CMK (cell line): Measurements from ENCODE around the gene GPR63.
"Not testable (repeated sequence)": the region's sequence is repeated elsewhere in the genome, so short reads cannot be mapped to it uniquely, and the experiment has no call there.

Experiments used
- DNase-seq: peaks from one replicate; pipeline ENCODE4 v3.0.0-alpha.2; 2010; ENCODE audit warnings: low read depth

Gene GPR63, protein sequence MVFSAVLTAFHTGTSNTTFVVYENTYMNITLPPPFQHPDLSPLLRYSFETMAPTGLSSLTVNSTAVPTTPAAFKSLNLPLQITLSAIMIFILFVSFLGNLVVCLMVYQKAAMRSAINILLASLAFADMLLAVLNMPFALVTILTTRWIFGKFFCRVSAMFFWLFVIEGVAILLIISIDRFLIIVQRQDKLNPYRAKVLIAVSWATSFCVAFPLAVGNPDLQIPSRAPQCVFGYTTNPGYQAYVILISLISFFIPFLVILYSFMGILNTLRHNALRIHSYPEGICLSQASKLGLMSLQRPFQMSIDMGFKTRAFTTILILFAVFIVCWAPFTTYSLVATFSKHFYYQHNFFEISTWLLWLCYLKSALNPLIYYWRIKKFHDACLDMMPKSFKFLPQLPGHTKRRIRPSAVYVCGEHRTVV

DNA sequence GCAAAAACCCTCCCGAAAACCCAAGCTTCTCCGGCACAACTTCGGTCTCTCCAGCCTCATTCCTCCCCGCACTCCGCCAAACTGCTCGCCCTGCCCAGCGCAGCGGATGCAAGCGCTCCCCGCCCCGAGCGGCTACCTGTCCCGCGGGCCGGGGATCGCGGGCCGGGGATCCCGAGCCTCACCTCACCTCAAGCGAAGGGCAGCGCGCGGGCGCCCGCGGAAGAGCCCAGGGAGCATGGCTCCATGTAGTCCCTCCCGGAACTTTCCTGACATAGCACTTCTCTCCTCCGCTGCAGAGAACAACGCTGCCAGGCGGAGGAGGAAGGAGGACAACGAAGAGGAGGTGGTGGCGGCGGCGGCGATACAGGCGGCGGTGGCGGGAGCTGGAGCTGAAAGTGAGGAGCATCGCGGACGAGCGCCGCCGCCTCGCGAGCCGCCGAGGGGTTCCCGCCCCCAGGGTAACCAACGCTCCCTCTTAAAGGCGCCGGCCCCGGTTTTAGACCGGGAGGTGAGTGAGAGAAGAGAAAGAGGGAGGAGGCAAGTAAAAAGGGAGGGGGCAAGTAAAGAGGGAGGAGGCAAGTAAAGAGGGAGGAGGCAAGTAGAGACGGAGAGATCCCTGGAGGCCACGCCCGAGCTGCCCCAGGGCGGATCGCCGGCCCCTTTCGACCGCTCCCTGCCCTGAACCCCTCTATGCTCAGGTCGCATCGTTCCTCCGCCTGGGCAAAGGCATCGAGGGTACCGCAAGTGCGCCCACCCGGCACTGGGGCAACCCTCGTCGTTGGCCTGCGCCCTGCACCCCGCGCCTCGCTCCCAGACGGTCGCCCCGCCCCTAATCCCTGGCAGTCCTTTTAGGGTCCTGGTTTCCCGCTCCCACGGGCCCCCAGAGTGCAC, at the start of gene GPR63:
Gene GPR63, minus strand, starts transcription at position 397 of the 891 bp plus-strand sequence. CDS start 37,746 bp downstream, outside the sequence.
- DNase-seq, result peak; percentile 12

DNA sequence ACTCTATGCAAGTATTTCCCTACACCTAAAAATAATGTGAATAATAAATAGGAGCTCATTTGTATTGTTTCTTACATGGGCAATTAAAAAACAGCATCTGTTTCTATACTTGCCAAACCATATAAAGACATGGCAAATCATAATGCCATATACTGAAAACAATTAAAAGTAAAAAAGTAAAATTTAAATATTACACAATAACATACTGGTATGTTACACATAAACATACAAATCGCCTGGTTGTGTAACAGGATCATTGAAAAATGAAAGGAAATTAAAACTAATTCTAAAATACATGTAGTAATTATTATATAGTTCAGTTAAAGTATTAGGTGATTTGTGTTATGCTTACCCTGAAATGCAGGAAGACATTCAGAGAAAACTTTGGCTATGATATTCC, 49.2 kb upstream of the GPR63 start:
- no peak for DNase-seq

DNA sequence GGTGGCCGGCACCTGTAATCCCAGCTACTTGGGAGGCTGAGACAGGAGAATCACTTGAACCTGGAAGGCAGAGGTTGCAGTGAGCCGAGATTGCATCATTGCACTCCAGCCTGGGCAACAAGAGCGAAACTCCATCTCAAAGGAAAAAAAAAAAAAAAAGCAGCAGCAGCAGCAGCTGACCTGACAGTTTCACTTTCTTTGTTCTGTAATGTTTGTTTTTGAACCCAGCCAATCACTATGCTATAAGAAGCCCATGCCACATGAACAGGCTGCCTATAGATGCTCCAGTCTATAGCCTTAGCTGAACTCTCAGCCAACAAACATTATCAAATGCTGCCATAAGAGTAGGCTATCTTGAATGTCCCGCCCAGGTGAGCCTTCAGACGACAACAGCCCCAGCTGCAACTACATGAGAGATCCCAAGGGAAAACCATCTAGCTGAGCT, 47.9 kb upstream of the GPR63 start:
- not testable (repeated sequence) for DNase-seq

DNA sequence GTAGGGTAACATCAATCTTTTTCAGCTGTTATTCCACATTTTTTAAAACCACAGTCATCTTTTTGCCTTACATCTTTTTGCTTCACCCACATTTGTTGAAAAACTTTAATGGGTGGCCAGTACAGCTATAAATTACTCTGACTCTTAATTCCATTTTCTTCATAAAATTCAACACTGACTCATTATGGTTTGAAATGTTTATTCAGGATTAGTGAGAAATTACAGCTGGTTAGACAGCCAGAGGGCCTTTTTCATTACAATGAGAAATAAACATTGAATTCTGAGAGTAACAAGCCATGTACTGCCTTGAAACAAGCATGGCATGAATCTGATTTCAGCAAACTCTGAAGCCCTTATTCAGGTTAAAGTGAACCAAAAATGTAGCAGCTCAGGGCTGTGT, 40.9 kb upstream of the GPR63 start:
- no peak for DNase-seq

DNA sequence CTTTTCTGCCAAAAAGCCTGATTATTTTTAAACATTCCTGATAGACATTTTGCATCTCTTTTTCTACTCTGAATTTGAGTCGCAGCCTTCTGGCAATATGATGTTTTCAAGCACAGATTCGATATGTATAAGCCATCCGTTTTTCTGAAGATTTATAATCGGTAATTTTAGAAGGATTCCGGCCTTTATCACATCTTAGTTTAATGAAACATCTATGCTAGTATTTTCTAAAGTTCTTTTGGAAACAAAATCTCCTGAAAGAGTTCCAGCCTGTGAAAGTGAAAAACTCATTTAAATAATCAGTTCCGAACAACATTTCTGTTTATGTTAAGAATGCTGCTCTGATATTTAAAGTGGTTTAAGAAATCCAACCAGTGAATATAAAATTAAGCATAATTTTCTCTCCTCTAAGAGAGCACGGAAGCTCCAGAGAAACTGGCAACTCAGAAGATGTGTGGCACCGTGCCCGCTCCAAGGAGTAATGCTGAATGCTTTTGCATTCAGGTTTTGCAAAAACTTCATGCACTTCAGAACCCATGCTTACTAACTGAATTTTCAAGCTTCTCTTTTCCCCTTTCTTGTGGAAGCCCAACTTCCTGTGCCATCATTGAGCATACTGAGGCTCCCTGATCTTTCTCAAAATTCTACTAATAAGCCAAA, 39.7 kb upstream of the GPR63 start:
- no peak for DNase-seq

DNA sequence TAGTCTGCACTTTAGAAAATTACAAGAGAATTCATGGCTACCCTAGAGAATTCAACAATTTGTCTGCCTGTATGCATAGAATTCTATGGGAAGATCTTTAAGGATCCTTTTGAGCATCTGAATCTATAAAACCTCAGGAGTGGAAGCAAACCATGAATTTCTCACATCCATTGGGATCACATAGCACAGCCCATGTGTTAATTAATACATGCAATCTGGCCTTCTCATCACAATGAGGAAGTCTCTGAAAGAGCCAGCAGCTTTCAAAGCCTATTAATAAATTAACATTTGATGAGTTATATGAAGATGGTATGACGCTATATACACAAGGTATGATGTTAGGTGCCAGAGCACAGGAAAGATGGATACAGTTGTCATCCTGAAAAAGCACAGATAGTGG, 35.7 kb upstream of the GPR63 start:
- DNase-seq, result no peak

DNA sequence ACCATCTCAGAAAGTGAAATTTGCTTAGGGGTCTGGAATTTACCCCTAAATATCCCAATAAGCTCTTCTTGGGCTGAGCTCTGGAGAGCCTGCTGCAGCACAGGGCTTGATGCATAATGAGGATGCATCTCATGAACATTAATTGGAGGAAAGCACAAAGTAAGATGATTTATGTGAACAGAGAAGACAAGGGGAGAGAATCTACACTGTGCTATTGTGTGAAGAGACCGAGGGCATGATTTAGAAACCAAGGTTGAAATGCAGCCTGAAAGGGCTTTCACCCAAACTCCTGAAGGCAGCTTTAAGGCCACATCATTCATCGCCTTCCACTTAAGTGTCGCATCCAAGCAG, 27.8 kb upstream of the GPR63 start:
- no peak for DNase-seq

DNA sequence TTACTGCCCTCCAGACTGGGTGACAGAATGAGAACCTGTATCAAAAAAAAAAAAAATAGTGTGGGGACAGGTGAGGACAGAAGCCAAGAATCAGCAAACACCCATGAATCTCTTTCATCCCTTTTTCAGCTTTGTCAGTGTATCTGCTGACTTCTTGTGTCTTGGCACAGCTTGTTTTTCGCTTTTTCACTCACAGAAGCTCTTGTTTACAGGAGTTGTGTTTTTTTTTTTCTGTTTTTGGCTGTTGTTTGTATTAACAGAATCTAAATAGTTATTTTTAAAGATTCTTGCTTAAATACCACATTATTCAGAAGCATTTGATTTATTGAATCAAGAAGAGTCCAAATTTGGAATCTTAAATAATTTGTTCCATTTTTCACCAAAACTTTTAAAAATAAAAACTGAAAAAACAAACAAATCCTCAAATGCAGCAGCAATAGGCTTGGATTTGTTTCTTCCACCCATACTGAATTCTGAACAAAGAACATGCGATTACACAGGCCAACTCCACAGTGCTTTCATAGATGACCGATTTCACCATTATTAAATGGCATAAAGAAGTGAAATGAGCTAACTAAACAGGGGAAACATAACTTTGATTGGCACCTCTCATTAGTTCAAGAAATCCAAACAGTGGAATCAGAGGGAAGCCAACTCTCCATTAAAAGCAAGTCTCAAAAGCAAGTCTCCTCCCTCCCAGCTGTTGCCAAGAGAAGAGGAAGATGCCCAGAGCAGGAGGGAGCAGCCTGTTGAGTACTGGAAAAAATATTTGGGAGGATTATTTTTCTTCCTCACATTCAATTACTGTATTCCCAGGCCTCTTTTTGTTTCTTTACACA, 27.2 kb upstream of the GPR63 start:
- no peak for DNase-seq

DNA sequence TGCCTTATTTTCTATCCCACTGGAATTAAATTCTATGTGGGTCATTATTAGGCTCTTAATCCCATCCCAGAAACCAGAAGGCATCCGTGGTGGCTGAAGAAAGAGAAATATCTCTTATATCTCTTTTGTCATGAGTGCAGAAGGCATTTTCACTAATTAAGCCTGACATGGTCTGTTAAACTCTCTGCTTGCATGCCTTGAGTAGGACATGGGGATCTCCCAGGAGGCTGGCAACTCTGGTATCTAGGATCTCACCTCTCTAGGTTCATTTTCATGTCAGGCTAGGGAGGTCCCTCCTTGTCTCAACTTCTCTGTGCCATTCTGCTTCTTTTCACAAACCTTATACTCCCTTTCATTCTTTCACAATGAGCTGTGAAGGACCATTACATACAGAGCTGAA, 25.3 kb upstream of the GPR63 start:
- no peak for DNase-seq

DNA sequence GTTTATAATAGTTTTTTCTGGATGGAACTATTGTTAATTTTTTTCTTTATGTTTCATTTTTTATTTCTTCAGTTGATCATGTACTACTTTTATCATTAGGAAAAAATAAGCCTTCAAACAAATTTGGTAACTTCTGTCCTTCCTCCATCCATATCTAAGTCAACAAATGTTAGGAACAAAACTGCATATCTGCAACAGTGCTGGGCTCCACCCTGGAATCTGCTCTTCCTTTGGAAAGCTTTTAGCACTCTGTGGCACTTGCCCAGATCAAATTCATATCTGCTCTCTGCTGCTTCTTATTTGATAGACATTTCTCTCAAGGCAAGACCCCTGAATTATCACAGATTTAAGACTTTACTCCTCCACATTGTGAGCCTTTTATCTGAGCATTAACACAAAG, 24.3 kb upstream of the GPR63 start:
- DNase-seq, result no peak

DNA sequence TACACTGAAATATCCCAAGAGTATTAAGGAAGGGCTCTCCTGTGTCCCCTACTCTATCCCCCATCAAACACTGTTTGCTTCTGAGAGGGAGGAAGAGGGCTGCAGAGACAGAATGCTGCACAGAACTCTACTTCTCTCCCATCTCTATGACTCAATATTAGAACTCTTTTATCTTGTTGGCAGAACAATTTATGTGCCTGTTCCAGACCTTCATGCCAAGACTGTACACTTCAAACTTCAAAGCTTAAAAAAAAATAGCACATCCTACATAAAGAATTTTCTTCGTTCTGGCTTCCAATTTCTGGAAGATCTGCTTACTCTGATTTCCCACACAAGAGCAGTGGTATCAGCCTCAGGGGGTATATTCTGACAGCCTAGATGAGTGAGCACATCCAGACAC, 19.6 kb upstream of the GPR63 start:
- DNase-seq, result no peak

DNA sequence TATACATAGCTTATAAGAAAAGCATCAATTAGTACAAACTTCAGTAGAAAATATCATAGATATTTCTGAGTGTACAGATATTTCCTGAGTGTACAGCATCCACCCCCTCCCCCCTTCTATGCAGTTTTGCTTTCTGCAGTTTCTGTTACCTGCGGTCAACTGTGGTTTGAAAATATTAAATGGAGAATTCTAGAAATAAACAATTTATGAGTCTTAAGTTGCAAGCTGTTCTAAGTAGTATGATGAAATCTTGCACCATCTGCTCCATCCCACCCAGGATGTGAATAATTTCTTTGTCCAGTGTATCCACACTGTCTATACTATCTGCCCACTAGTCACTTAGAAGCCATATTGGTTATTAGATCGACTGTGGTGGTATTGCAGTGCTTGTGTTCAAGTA, 15.8 kb upstream of the GPR63 start:
- no peak for DNase-seq

DNA sequence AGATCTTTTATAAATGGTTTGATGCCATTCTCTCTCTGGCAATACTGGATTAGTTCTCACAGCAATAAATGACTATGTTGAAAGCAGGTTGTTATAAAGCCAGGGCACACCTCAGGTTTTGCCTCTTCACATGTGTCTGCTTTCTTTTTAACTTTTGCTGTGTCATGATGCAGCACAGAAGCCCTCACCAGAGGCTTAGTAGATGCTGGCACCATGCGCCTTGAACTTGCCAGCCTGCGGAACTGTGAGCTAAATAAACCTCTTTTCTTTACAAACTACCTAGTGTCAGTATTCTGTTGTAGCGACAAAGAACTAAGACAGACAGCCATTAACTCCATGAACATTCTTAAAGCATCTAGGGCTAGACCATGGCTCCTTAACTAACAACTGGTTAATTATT, 15.3 kb upstream of the GPR63 start:
- DNase-seq, result no peak

DNA sequence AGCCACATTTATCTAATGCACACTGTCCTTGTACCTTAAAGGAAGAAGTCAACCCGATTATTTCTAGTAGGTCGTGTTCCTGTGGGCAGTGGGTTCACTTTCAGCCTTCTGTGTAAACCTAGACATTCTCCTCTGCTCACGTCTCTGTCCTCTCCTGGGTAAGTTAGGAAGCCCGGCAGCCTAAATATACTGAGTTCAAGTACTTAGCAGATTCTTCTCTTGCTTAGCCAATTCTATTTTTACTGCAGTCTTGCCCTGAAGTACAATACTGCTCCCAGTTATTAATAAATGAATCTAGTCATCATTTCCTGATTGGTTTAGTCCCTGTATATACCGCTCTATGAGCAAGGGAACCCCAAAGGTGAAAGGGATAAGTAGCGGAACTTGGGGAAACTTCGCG, 14.6 kb upstream of the GPR63 start:
- DNase-seq, result no peak

DNA sequence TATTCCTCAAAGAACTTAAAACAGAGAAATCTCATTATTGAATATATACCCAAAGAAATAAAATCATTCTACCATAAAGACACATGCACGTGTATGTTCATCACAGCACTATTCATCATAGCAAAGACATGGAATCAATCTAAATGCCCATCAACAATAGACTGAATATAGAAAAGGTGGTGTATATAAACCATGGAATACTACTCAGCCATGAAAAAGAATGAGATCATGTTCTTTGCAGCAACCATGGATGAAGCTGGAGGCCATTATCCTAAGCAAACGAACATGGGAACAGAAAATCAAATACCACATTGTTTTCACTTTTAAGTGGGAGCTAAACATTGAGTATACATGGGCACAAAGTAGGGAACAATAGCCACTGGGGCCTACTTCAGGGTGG, 12.3 kb upstream of the GPR63 start:
- DNase-seq, result no peak

DNA sequence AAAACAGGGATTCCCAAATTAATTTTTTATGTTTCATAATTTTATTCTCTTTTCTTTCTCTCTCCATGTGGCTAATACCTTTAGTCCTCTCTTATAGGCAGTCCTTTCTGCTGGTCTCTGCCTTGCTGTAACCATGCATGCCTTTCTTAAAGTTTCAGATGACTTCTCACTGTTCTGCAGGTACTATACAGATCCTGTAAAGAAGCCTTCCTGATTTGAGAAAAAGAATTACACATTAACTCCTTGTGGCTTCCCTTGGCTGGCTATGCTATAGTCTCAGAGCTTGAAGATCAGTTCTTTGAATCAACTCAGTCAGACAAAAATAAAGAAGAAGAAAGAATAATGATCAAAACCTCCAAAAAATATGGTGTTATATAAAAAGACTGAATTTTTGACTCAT, 7.3 kb upstream of the GPR63 start:
- no peak for DNase-seq

DNA sequence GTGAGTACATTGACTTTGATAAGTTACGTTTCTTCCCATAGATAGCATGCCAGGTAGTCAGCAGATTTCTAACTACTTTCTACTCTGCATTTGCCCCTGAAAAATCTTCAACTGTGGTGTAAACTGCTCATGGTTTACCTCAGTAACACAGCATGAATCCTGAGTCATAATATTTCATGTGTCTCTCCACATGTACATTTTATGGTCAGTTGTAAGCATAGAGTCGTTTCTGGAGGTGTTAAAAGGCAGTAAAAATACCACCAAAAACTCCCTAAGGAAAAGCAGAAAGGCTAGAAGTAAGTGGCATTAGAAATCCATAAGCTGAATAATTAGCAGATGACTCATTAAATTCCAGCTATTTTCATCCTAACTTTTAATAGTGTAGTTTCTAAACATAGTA, 4.1 kb upstream of the GPR63 start:
- no peak for DNase-seq

DNA sequence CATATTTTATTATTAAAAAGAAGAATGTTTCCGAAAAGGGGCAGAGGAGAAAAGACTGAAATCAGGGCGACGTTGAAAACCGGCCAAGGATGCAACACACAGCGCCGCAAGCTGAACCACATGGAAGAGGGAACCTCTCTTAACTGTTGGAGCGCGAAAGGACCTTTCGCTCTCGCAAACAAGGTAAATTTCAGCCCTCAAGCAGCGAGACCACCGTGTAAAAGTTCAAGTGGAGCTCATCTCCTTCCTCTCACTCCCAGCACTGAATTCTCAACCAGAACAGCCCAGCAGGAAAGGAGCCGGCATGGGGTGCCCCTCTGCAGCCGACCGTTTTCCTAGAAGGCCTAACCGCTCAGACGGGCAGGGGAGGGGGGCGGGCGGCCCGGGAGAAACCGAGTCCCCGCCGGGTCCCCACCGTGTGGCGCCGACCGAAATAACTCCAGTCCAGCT, 621 bp downstream of the GPR63 start:
- DNase-seq, result no peak

DNA sequence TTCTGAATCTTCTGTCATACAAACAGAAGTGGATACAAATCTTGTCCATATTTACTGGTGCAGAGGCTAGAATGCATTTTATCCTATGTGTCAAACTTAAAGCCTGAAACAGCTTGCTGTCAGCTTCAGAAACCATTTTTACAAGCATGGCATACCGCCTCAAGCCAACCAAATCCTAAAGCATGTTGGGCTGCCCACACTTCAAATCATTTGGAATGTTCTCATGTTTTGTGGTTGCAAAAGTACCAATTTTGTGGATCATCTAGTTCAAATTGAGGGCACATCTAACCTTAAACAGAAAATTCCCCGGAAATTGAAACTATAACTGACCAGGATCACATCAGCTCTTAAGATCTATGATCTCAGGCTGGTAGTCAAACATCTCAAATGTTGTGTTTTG, 3.2 kb downstream of the GPR63 start:
- DNase-seq, result no peak

DNA sequence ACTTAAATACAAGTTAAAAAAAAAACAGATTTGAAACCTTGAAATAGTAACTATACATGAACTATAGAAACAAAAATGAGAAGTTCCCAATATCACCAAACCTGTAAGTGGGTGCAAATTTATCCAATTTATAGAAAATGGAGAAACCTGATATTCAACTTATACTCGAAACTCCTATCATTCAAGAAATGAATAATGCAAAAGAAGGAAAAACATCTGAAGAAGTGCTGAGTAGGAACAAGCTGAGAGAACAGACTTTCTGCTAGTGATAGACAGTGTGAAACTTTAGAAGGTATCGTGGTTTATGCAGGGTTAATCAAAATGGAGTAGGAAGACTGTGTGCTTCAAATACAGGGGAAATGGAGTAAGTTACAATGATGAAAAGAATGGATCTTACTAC, 4.5 kb downstream of the GPR63 start:
- DNase-seq, result no peak

DNA sequence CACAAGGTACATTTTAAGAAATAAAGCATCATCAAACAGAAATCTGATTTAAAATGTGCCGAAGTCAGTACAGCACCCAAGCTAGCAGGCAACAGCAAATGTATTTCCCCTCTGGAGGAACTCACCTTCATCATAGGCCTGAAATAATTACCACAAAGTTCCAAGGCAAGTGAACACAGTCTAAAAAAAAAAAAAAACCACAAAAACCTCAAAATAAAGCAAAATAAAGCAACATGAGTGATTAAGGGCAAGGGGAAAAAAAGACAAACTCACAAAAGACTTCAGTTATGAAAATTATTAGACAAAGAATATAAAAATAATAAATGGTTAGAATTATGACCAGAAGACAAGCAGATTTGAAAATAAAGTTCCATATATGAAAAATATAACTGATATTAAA, 10.4 kb downstream of the GPR63 start:
- DNase-seq, result no peak

DNA sequence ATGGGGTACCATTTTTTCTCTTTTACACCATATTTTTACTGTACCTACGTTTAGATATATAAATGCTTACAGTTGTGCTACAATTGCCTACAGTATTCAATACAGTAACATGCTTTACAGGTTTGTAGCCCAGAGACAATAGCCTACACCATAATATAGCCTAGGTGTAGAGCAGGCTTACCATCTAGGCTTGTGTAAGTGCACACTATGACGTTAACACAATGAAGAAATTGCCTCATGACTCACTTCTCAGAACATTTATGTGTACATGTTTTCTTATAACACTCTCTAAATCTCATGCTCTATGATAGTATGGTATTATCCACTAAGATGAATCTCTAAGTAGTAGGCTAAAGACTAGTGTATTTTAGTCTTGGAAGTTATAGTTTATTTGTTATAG, 13.5 kb downstream of the GPR63 start:
- no peak for DNase-seq
